KG1 (cell line): ENCODE measurements around the gene NKAIN4.

Experiments used
- DNase-seq: peaks from one replicate; lab custom pipeline; 2025; lab: John Stamatoyannopoulos, UW

Gene NKAIN4

GRCh38 chr20:63254232-63254605 lies at the start of gene NKAIN4:
Gene NKAIN4 (minus strand): TSS chr20:63254463. CDS start chr20:63254450, 13 bp downstream.
- no peak for DNase-seq

GRCh38 chr20:63303095-63303666 lies 48.9 kb upstream of the NKAIN4 start:
- DNase-seq: no peak

- no peak for DNase-seq
Observed at GRCh38 chr20:63301671-63302070, 47.4 kb upstream of the NKAIN4 start.

- no peak for DNase-seq
Observed at GRCh38 chr20:63298731-63299312, 44.6 kb upstream of the NKAIN4 start.

GRCh38 chr20:63297796-63298572 lies 43.7 kb upstream of the NKAIN4 start:
- DNase-seq: no peak

- no peak for DNase-seq
Observed at GRCh38 chr20:63297371-63297781, 43.1 kb upstream of the NKAIN4 start.

- no peak for DNase-seq
Observed at GRCh38 chr20:63296531-63297299, 42.5 kb upstream of the NKAIN4 start.

- no peak for DNase-seq
Observed at GRCh38 chr20:63295846-63296245, 41.6 kb upstream of the NKAIN4 start.

GRCh38 chr20:63295422-63295821 lies 41.2 kb upstream of the NKAIN4 start:
- DNase-seq: no peak

GRCh38 chr20:63295018-63295417 lies 40.8 kb upstream of the NKAIN4 start:
- no peak for DNase-seq

- no peak for DNase-seq
Observed at GRCh38 chr20:63294536-63294900, 40.3 kb upstream of the NKAIN4 start.

- no peak for DNase-seq
Observed at GRCh38 chr20:63293871-63294535, 39.7 kb upstream of the NKAIN4 start.

- no peak for DNase-seq
Observed at GRCh38 chr20:63293456-63293855, 39.2 kb upstream of the NKAIN4 start.

- no peak for DNase-seq
Observed at GRCh38 chr20:63292904-63293303, 38.6 kb upstream of the NKAIN4 start, which contains the start of gene COL20A1. Gene COL20A1 (plus strand): TSS chr20:63293186. CDS start chr20:63295108, 1,922 bp downstream.

- no peak for DNase-seq
Observed at GRCh38 chr20:63292292-63292701, 38.0 kb upstream of the NKAIN4 start.

GRCh38 chr20:63291811-63292210 lies 37.5 kb upstream of the NKAIN4 start:
- no peak for DNase-seq

- DNase-seq: peak; percentile 19
Observed at GRCh38 chr20:63290677-63291472, 36.6 kb upstream of the NKAIN4 start.

- no peak for DNase-seq
Observed at GRCh38 chr20:63290136-63290676, 35.9 kb upstream of the NKAIN4 start.

- no peak for DNase-seq
Observed at GRCh38 chr20:63289311-63290135, 35.3 kb upstream of the NKAIN4 start.
